SU-DHL-6 (cell line): Measurements from ENCODE around the gene NAA50.

Experiments used
- H2AFZ ChIP-seq: fragments of 200-600 bp; sonication (generic); 2 replicates; pipeline ENCODE4 v1.6.1; 2014; ENCODE audit warnings: low read depth, mild to moderate bottlenecking, moderate library complexity, mixed read lengths, antibody characterized with exemption, low read length; ENCODE audit not compliant: severe bottlenecking
- H3F3A ChIP-seq: fragments of 200-600 bp; shearing (Covaris generic); 2 replicates; pipeline ENCODE4 v1.6.0; 2016; ENCODE audit warnings: antibody characterized with exemption, mild to moderate bottlenecking; ENCODE audit not compliant: insufficient read depth
- H3K27ac ChIP-seq: fragments of 200-600 bp; sonication (generic); 2 replicates; pipeline ENCODE4 v1.5.1; 2016; ENCODE audit warnings: low read depth, mild to moderate bottlenecking, low read length, moderate library complexity, mixed read lengths
- H3K27me3 ChIP-seq: fragments of 200-600 bp; sonication (generic), shearing (Covaris generic); 2 replicates; pipeline ENCODE4 v1.6.0; 2014; ENCODE audit warnings: mild to moderate bottlenecking, low read length
- H3K36me3 ChIP-seq: fragments of 200-600 bp; sonication (generic); 2 replicates; pipeline ENCODE4 v1.6.1; 2014; ENCODE audit warnings: mild to moderate bottlenecking, low read length, mixed read lengths
- H3K4me2 ChIP-seq: fragments of 300-600, 200-600 bp; shearing (Covaris generic), sonication (generic); 2 replicates; pipeline ENCODE4 v1.6.0; 2014; ENCODE audit warnings: low read length, low read depth, mild to moderate bottlenecking; ENCODE audit not compliant: poor library complexity, severe bottlenecking
- H3K4me3 ChIP-seq: fragments of 200-600 bp; sonication (generic); 2 replicates; pipeline ENCODE4 v1.5.1; 2014; ENCODE audit warnings: antibody characterized with exemption, low read length, mild to moderate bottlenecking, mixed read lengths; ENCODE audit not compliant: insufficient read depth, poor library complexity, severe bottlenecking
- H3K79me2 ChIP-seq: fragments of 200-600 bp; sonication (generic); 2 replicates; pipeline ENCODE4 v1.6.1; 2014; ENCODE audit warnings: mild to moderate bottlenecking, low read length, moderate library complexity; ENCODE audit not compliant: insufficient read depth
- H3K9ac ChIP-seq: fragments of 200-600 bp; sonication (generic); 2 replicates; pipeline ENCODE4 v1.7.0; 2014; ENCODE audit warnings: mild to moderate bottlenecking, low read length
- H3K9me2 ChIP-seq: fragments of 200-600 bp; sonication (generic); replicated peaks from 2 replicates; pipeline ENCODE4 v1.6.1; 2014; ENCODE audit warnings: low read length; ENCODE audit not compliant: insufficient read depth
- H3K9me3 ChIP-seq: fragments of 200-600 bp; sonication (generic); 2 replicates; pipeline ENCODE4 v1.6.1; 2014; ENCODE audit warnings: low read length, mixed read lengths; ENCODE audit not compliant: insufficient read depth
- H4K20me1 ChIP-seq: fragments of 200-600 bp; sonication (generic); 2 replicates; pipeline ENCODE4 v1.6.1; 2014; ENCODE audit warnings: low read depth, mild to moderate bottlenecking, antibody characterized with exemption, low read length, moderate library complexity, mixed read lengths
- EZH2phosphoT487 ChIP-seq: fragments of 200-600 bp; sonication (generic), shearing (Covaris generic); conservative IDR thresholded peaks from 2 replicates; pipeline ENCODE4 v1.6.1; 2018; ENCODE audit warnings: mild to moderate bottlenecking, antibody characterized with exemption, low read length, moderate library complexity, mixed read lengths
- TF ChIP-seq, protein P1 (sequence below): fragments of 200-600 bp; sonication (generic); IDR thresholded peaks from one replicate; pipeline ENCODE4 v1.5.1; 2017; ENCODE audit warnings: antibody characterized with exemption, mild to moderate bottlenecking, low read length, moderate library complexity; ENCODE audit not compliant: insufficient read depth, poor library complexity, severe bottlenecking

Gene NAA50

DNA sequence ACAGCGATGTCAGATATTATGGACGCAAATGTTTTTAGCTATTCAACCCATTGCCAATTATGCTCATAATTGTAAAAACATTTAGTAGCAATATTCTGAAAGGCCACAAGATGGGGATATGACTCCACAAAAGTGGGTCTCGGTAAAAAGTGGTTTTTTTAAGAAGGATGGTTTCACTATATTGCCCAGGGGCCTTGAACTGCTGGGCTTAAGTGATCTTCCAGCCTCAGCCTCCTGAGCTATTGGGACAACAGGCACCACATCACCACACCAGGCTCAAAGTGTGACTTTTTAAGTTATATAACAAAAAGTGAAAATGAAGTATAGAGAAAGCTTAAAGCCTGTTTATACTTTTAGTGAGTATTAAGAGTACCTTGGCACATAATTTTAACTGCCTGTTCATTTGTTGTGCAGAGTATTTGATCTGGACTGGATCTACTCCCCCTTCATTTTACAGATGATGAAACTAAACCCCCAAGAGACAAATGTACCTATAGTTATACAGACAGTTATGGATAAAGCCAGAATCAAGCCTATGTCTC, 9.4 kb downstream of the NAA50 start:
- Histone ChIP-seq H3F3A (peaks cover 51% of the 10 kb centered on the region), H3K79me2 (peaks cover 100% of the 10 kb centered on the region), H3K36me3 (peaks cover 30% of the 10 kb centered on the region; the same call in 1 of the 2 replicates), H3K4me2 (peak overlapping the region; percentile 16), H4K20me1 (peaks cover 74% of the 10 kb centered on the region), H3K27me3 (no peaks in the 10 kb centered on the region), H3K9me3 (no peaks in the 10 kb centered on the region), H3K4me3 (no peak overlapping the region), H3K9me2 (no peaks in the 10 kb centered on the region), H2AFZ (no peak overlapping the region), H3K27ac (peak overlapping the region; percentile 48), H3K9ac (peak overlapping the region; percentile 6; the same call in 1 of the 2 replicates)
- no peak for TF ChIP-seq EZH2phosphoT487
- TF ChIP-seq, protein P1, sequence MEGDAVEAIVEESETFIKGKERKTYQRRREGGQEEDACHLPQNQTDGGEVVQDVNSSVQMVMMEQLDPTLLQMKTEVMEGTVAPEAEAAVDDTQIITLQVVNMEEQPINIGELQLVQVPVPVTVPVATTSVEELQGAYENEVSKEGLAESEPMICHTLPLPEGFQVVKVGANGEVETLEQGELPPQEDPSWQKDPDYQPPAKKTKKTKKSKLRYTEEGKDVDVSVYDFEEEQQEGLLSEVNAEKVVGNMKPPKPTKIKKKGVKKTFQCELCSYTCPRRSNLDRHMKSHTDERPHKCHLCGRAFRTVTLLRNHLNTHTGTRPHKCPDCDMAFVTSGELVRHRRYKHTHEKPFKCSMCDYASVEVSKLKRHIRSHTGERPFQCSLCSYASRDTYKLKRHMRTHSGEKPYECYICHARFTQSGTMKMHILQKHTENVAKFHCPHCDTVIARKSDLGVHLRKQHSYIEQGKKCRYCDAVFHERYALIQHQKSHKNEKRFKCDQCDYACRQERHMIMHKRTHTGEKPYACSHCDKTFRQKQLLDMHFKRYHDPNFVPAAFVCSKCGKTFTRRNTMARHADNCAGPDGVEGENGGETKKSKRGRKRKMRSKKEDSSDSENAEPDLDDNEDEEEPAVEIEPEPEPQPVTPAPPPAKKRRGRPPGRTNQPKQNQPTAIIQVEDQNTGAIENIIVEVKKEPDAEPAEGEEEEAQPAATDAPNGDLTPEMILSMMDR = peak; percentile 52

DNA sequence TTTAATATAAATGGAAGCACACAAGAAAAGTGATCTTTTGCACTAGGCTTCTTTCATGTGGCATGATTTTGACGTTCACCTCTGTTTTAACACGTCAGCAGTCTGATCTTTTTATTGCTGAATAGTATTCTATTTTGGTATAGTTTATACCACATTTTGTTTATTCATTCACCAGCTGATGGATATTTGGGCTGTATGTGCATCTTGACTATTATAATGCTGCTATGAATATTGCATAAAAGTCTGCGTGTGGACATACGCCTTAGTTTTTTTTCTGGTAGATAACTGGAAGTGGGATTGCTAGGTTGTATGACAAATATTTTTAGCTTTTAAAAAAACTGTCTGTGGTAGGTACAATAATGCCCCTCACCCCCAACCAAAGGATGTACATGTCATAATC, 14.4 kb downstream of the NAA50 start:
- Histone ChIP-seq H3K27me3 (no peaks in the 10 kb centered on the region), H3K79me2 (peaks cover 100% of the 10 kb centered on the region), H3K9ac (no peak overlapping the region), H3K4me3 (no peak overlapping the region), H3K4me2 (no peak overlapping the region), H3K27ac (no peak overlapping the region), H3K36me3 (peaks cover 53% of the 10 kb centered on the region), H3K9me2 (no peaks in the 10 kb centered on the region), H4K20me1 (peaks cover 79% of the 10 kb centered on the region), H2AFZ (no peak overlapping the region), H3F3A (peaks cover 16% of the 10 kb centered on the region), H3K9me3 (no peaks in the 10 kb centered on the region)
- TF ChIP-seq, protein P1 = no peak
- no peak for TF ChIP-seq EZH2phosphoT487

DNA sequence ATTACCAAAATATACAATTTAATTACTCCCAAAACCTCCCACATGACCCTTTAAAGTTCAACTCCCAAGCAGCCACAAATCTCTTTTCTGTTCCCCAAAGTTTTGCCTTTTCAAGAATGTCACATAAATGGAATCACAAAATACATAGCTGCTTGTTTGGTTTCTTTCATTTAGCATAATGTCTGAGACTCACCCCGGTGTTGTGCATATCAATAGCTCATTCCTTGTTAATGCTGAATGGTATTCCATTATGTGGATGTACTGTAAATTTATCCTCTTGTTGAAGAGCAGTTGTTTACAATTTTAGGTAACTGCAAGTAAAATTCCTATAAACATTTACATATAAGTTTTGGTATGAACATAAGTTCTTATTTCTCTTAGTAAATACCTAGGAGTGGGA, 15.5 kb downstream of the NAA50 start:
- no peaks in the 10 kb centered on the region for H3K27me3 ChIP-seq
- H3K79me2 ChIP-seq = peaks cover 100% of the 10 kb centered on the region
- no peak for TF ChIP-seq EZH2phosphoT487
- TF ChIP-seq, protein P1 = no peak
- H2AFZ ChIP-seq = no peak overlapping the region
- H3F3A ChIP-seq = peaks cover 10% of the 10 kb centered on the region
- no peak overlapping the region for H3K27ac ChIP-seq
- H3K9me2 ChIP-seq = no peaks in the 10 kb centered on the region
- H3K9me3 ChIP-seq = no peaks in the 10 kb centered on the region
- peaks cover 75% of the 10 kb centered on the region for H4K20me1 ChIP-seq
- H3K4me3 ChIP-seq = no peak overlapping the region
- no peak overlapping the region for H3K4me2 ChIP-seq
- H3K36me3 ChIP-seq = peaks cover 58% of the 10 kb centered on the region
- no peak overlapping the region for H3K9ac ChIP-seq
